Tibial nerve (tissue), 3 donors: Measurements from ENCODE around the gene MDM1.

Experiments
- POLR2A ChIP-seq, 2 donors: fragments of 450-650 bp; IDR thresholded peaks; one replicate each; pipeline ENCODE4 v1.6.1; 2017; ENCODE audit warnings: antibody characterized with exemption in 2 of 2, mild to moderate bottlenecking in 2 of 2, moderate library complexity in 2 of 2
- TF ChIP-seq, protein P1 (sequence below), 5 experiments: fragments of 200-600 bp in 3 of 5; fragments of 450-650 bp in 2 of 5; sonication (generic) in 3 of 5; IDR thresholded peaks; one replicate each; pipeline ENCODE4 v1.5.1; 2016 to 2019; ENCODE audit warnings: antibody characterized with exemption in 5 of 5, mild to moderate bottlenecking in 3 of 5, moderate library complexity in 2 of 5

DNA sequence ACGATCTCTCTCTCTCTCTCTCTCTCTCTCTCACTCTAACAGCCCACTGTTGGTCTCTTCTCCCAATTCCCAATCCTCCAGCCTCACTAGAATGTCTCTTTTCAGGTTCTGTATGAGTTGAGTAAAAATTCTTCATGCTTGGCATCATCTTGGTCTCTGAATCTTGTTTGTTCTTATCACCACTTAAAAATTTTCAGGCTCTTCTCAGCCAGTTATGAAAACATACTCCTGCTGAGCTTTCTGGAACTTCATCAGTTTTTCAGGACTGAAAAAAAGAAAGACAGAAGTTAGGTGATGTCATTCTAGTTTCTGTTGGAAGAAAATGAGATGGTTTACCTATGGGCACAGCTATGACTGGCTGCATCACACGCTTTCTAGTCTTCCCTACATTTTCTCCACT lies 67.3 kb downstream of the MDM1 start:
- TF ChIP-seq POLR2A (IDR thresholded peaks at IDR 0.05), result no peak
- TF ChIP-seq, protein P1, sequence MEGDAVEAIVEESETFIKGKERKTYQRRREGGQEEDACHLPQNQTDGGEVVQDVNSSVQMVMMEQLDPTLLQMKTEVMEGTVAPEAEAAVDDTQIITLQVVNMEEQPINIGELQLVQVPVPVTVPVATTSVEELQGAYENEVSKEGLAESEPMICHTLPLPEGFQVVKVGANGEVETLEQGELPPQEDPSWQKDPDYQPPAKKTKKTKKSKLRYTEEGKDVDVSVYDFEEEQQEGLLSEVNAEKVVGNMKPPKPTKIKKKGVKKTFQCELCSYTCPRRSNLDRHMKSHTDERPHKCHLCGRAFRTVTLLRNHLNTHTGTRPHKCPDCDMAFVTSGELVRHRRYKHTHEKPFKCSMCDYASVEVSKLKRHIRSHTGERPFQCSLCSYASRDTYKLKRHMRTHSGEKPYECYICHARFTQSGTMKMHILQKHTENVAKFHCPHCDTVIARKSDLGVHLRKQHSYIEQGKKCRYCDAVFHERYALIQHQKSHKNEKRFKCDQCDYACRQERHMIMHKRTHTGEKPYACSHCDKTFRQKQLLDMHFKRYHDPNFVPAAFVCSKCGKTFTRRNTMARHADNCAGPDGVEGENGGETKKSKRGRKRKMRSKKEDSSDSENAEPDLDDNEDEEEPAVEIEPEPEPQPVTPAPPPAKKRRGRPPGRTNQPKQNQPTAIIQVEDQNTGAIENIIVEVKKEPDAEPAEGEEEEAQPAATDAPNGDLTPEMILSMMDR (IDR thresholded peaks at IDR 0.05), result no peak
